ENCODE data around the gene PDZD2.

- no peak for TF ChIP-seq EZH2phosphoT487 (IDR thresholded peaks at IDR 0.05; ENCODE audit: insufficient read depth, low read depth)
- TF ChIP-seq EZH2 (IDR thresholded peaks at IDR 0.05; ENCODE audit: insufficient read depth, poor library complexity, severe bottlenecking), result no peak
Measured at GRCh38 chr5:31664566-31664965, 25.6 kb downstream of the PDZD2 start.
